Measurements from ENCODE around the gene CLDN11.

Gene CLDN11

GRCh38 chr3:170467571-170468147 is 49.0 kb downstream of the CLDN11 start:
- no peak for FAIRE-seq
- DNase-seq (ENCODE audit: insufficient read length, low spot score) = no peak

GRCh38 chr3:170469151-170470062 is 50.7 kb downstream of the CLDN11 start:
- DNase-seq (ENCODE audit: insufficient read length, low spot score) (no peak), FAIRE-seq (no peak)

- no peak for FAIRE-seq
- no peak for DNase-seq (ENCODE audit: insufficient read length, low spot score)
These were observed 51.7 kb downstream of the CLDN11 start for GRCh38 chr3:170470063-170471016.

- no peak for DNase-seq (ENCODE audit: insufficient read length, low spot score)
These were observed 52.5 kb downstream of the CLDN11 start for GRCh38 chr3:170471149-170471548.

GRCh38 chr3:170473358-170473757 is 54.7 kb downstream of the CLDN11 start:
- FAIRE-seq = no peak
- DNase-seq (ENCODE audit: insufficient read length, low spot score) = no peak

More at GRCh38 chr3:170471149-170471548, 52.5 kb downstream of the CLDN11 start:
- no peak for FAIRE-seq

GRCh38 chr3:170475092-170475685 is 56.5 kb downstream of the CLDN11 start:
- DNase-seq (ENCODE audit: insufficient read length, low spot score) = no peak
- FAIRE-seq = no peak

GRCh38 chr3:170476291-170476690 is 57.6 kb downstream of the CLDN11 start:
- FAIRE-seq (no peak), DNase-seq (ENCODE audit: insufficient read length, low spot score) (no peak)

- DNase-seq (ENCODE audit: insufficient read length, low spot score) = no peak
- FAIRE-seq = no peak
These were observed 58.7 kb downstream of the CLDN11 start for GRCh38 chr3:170477395-170477794.

GRCh38 chr3:170480111-170480510 is 61.4 kb downstream of the CLDN11 start:
- no peak for DNase-seq (ENCODE audit: insufficient read length, low spot score)
- FAIRE-seq = no peak

GRCh38 chr3:170482199-170482598 is 63.5 kb downstream of the CLDN11 start:
- FAIRE-seq (no peak), DNase-seq (ENCODE audit: insufficient read length, low spot score) (no peak)

- DNase-seq (ENCODE audit: insufficient read length, low spot score) = no peak
These were observed 65.0 kb downstream of the CLDN11 start for GRCh38 chr3:170483485-170484262.

More at GRCh38 chr3:170483485-170484262, 65.0 kb downstream of the CLDN11 start:
- no peak for FAIRE-seq

Data from GM19239 (cell line).